ENCODE data around the gene SRBD1.

The SRBD1 gene

DNA sequence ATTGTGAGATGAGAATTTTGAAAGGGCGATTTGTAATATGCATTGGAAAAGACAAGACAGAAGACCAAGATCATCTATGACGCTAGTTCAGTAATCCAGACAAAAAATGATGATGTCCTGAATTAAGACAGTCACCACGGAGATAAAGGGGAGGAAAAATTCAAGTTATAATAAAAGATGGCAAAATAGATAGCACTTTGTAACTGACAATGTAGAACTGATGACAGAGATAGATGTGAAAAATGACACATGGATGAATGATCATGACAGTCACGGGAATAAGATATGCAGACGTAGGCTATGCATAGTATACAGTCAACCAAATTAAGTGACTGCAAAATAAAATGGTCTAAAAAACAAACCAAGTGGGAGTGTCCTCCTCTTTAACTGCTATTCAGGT is 59.2 kb downstream of the SRBD1 start:
- DNase-seq (ENCODE audit: low read depth, low spot score) = no peak

DNA sequence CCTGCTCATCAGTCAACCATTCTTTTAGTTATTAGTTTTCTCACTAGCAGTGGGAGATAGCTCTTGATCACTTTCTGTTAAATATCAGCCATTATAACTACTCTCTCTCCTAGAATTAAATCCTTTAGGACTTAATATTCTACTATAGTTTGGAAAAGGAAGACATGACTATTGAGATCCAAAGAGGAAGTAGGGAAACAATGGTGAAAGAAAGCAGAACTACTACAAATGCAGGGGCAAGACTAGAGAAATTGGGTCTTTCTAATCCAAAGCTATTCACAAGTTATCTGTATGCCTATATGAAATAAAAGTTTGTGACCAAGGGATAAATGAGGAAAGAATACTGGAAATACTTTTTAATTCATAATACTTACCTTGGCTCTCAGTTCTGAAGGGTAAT is 65.1 kb downstream of the SRBD1 start:
- no peak for DNase-seq (ENCODE audit: low read depth, low spot score)

DNA sequence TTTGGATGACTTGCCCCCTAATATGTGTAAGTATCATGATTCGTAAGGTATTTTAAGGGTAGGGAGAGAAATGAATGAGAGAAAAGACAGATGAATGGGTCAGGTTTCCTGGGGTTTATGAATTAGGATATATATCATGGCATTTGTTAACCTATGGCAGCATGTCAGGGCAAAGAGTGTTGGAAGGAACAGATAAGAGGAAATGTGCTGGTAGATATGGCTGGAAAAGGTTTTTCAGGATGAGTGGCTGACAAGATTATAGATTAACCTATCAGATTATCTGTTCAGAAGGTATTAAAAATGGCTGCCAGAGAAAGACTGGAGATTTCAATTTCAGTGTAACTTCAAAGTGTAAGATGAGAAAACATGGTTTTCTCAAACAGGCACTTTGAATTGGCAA is 67.8 kb downstream of the SRBD1 start:
- no peak for DNase-seq (ENCODE audit: low read depth, low spot score)

DNA sequence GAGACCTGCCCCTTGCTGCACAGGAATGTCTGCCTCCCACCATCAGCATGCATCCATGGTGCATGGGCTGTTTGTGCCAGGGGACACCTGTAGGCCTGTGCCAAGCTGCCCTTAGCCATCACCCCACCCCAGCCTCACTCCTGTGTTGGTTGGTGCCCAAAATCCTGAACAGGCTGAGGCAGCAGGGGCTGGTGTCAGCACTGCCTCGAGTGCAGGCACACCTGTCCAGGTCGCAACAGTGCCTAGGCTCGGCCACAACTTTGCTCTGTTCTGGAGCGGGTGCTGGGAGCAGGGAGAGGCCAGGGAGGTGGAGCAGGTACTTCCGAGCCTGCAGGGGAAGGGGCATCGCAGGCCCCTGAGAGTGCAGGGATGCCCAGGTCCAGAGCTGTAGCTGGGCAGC is 69.1 kb downstream of the SRBD1 start:
- DNase-seq (ENCODE audit: low read depth, low spot score) = no peak

DNA sequence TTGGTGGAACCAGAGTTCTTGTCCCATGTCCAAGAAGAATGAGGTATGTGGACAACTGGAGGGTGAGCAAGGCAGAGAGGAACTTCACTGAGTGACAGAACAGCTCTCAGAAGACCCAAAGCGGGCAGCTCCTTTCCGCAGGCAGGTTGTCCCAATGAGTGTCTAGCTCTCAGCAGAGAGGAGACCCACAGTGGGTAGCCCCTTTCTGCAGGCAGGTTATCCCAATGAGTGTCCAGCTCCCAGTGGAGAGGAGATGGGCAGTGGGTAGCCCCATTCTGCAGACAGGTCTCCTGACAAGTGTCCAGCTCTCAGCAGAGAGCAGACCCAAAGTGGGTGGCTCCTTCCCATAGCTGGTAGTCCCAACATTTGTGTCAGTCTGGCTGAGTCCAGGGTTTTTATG is 69.6 kb downstream of the SRBD1 start:
- no peak for DNase-seq (ENCODE audit: low read depth, low spot score)

DNA sequence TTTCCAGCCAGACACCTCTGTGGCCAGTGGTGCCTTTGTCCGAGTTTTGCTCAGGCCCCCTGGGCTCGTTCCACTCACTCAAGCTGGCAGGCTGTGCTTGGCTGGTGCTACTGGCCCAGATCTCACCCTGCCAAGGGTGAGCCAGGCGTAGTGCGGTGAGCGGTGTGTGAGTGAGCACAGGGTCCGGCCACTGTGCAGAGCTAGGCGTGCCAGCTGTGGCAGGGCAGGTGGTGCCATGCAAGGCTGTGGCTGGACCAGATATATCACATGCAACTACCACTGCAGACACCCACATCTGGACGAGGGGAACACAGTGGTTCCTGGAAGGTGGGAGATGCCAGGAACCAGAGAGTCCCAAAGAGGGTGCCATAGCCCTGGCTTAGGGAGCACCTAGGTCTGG is 70.1 kb downstream of the SRBD1 start:
- no peak for DNase-seq (ENCODE audit: low read depth, low spot score)

DNA sequence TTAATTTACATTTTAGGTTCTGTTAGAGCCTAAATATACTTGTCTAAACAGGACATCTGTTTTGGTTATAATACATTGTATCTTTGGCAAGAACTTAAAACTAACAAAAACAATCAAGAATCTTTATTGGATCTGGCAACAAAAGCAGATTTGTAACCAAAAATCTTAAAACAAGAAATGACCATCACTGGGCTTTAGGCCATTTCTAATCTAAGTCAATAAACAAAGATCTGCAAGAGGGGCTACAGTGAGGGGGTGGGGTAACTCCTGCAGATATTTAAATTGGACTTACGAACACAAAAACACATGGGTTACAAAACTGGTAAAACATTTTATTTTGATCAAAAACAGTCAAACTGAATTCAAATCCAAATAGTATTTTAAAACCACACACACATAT is 77.3 kb downstream of the SRBD1 start:
- peak; percentile 27 for DNase-seq (ENCODE audit: low read depth, low spot score)

DNA sequence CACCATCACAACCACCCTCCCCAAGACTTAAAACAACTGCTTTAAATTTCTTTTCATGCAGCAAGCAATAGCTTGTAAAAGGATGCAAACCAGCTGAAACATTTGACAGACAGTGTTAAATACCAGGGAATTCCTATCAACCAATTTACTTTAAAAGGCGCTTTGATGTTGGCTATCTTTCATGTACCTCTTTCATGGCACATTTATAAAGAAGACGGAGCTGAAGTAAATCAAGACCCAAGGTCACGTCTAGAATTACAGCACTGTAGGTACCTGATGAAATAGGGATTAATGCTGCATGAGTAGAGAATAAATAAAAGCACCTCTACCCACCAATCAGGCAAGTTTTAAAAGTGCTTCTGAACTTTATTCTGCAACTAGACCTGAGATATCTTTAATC is 78.9 kb downstream of the SRBD1 start:
- DNase-seq (ENCODE audit: low read depth, low spot score) = no peak

DNA sequence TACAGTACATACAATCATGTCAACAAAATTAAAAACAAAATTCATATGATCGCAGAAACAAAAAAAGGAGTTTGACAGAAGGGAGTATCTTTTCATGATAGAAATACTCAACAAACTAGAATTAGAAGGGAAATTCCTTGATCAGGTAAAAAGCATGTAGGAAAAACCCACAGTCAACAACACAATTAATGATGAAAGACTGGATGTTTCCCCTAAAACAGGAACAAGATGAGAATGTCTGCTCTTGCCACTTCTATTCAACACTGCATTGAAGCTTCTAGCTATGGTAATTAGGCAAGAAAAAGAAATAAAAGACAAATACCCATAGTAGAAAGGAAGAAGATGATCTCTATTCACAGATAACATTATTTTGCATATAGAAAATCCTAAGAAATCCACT is 87.1 kb downstream of the SRBD1 start:
- DNase-seq (ENCODE audit: low read depth, low spot score) = no peak

DNA sequence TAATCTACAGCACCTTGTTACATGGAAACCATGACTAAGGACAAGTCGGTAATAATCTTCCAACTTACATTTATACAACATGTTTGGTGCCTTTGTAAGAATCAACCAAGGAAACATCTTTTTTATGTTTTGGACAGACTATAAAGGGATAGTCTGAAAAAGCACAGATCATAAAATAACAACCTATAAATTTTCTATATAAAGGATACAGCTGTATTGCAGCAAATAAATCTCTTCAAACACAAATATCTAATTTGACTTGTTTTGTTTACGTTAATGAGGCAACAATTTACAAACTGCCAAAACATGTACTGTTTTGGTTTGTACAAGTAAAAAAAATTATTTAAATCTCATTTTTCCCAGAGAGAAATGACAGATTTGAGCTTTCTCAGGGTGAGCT is 92.5 kb downstream of the SRBD1 start:
- no peak for DNase-seq (ENCODE audit: low read depth, low spot score)

DNA sequence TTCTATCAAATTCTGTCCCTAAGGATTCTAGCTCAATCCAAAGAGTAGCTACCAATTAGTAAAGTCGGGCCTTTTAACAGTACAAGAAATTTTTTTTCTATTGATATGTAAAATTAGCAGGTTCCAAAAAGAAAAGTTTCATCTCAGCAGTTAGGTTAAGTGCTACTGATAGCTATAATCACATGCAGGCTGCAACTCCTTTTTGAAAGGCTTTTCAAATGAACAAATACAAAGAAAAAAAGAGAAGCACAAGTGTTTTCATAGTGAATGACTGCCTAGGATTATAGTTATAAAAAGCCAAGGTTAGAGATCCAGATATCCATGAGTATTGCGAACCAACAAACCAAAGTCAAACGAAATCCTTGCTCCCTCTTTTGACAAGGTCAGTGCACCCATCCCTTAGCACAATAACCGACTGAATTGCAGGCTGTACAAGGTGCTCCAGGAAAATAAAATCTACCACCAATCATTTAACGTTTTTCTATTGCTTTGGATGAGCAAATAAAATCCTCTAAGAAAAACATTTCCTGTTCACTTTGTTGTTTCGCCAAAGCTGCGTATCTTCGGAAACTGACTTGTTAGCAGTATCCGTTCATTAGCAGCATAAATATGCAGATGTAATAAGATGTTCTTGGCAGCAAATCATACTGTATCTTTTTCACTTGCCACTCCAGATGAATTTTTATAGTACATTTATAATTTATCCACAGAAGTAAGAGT is 100.2 kb downstream of the SRBD1 start:
- no peak for DNase-seq (ENCODE audit: low read depth, low spot score)

DNA sequence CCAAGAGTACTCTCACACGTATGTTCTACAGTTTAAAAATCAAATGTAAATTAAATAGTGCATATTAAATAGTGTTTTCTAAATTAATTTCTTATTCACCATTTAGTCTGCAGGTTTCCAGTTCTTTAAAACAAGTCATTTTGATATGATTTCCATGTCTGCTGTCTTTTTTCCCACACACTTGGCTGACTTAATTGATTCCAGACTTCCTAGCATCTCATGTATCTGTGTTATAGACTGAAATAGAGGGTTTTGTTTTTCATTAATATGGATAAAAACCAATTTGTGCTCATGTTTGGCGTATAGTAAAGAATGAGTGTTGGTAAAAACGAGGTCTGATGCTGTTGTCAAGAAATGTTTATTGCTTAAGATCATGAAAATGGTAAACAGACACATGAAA is 104.3 kb downstream of the SRBD1 start:
- DNase-seq (ENCODE audit: low read depth, low spot score) = no peak

DNA sequence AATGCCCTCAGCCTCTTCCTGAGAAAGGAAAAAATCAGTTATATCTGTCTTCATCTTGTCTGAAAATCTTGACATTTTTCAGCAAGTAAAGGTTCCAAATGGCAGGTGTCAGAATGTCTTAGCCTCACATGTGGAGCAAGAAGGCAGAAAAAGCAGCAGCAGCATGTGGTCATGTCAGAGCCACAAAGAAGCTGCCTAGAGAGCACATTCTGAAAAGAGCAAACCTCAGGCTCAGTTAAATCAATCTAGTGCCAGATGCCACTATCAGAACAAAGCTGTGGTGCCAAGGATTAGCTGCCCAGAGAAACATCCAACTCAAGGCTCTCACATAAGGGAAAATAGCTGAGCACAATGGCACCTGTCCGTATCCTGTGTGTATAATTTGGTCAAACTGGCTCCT is 105.9 kb downstream of the SRBD1 start:
- no peak for DNase-seq (ENCODE audit: low read depth, low spot score)

DNA sequence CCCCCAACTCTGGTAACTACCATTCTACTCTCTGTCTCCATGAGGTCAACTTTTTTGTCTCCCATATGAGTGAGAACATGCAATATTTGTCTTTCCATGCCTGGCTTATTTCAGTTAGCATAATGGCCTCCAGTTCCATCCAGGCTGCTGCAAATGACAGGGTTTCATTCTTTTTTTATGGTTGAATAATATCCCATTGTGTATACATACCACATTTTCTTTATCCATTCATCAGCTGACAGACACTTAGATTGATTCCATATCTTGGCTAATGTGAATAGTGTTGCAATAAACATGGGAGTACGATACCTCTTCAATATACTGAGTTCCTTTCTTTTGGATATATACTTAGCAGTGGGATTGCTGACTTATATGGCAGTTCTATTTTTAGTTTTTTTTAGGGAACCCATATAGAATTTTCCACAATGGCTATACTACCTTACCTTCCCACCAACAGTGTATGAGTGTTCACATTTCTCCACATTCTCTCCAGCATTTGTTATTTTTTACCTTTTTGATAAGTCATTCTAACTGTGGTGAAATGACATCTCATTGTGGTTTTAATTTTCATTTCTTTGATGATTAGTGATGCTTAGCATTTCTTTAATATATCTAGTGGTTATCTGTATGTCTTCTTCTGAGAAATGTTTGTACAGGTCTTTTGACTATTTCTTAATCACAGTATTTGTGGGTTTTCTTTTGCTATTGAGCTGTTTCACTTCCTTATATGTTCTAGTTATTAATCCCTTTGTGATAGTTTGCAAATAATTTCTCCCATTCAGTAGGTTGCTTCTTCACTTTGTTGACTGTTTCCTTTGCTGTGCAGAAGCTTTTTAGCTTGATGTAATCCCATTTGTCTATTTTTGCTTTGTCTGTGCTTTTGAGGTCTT is 112.2 kb downstream of the SRBD1 start:
- no peak for DNase-seq (ENCODE audit: low read depth, low spot score)

DNA sequence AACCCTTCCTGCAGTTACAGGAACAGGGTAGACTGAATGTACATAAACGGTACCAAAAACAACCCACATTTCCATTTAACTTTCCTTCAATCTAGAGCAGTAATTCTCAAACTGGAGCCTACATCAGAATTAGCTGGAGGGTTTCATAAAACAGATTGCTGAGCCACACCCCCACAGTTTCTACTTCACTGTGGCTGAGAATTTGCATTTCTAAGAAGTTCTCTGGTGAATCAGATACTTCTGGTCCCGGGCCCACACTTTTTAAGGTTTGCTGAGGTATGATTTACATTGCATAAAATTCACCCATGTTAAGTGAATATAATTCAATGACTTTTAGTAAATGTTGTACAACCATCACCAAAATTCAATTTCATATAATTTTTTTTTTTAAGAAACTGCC is 113.7 kb downstream of the SRBD1 start:
- DNase-seq (ENCODE audit: low read depth, low spot score) = no peak

DNA sequence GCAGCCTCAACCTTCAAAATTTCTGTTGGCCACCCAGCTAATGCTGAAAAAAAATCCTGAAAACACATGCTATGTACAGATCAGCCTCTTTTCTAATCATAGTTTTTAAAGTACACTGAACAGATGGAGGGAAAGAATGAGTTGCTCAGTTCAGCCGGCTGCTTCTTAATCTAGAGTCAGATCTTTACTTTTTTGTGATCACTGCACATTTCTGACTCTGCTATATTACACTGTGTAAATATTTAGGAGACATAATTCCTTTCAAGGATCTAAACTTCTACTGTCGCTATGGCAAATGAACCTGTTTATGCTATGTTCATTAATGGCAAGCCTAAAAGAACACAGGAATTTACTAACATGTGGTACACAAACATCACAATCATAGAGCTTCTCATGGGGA is 114.2 kb downstream of the SRBD1 start:
- no peak for DNase-seq (ENCODE audit: low read depth, low spot score)

DNA sequence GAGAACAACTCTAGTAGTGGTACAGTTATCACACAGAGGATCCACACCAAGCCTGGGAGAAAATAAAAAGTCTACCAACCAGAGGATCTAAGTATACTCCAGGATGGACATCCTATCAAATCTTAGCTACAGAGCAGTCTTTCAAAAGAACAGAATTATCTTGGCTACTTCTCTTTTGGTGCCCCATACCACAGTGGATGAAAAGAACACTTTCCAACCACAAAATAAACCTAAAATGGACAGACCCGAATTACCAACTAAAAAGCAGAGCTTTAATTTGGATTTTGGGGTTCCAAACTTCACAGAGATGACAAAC is 116.1 kb downstream of the SRBD1 start:
- no peak for DNase-seq (ENCODE audit: low read depth, low spot score)

DNA sequence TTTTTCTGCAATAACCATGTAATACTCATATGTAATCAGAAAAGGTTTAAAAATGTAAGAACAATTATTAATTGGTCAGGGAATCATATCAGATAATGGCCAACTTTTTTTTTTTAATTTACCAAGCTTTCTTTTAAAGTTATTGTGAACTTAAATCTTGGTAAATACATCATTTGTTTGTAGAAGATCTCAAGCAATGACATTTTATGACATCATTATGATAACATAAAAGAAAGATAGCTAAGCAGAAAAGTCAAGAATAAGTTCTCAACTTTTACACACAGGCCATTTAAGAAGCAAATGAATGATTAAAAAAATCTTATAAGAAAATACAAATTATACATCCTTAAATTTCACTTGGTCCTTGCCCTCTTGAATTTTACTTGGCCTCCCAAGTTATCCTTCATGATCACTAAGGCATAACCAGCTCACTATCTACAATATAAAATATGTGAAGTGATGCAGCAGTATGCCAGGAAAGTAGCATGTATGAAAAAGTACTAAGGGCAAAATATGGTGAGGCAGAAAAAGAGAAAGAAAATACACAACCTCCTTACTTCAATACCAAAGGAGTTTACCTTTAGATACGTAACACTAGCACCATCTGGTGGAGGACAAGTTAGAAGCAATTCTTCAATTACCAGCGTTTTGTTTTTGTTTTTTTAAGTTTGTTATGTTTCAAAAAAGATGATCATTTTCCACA is 116.6 kb downstream of the SRBD1 start:
- DNase-seq (ENCODE audit: low read depth, low spot score) = peak; percentile 40

DNA sequence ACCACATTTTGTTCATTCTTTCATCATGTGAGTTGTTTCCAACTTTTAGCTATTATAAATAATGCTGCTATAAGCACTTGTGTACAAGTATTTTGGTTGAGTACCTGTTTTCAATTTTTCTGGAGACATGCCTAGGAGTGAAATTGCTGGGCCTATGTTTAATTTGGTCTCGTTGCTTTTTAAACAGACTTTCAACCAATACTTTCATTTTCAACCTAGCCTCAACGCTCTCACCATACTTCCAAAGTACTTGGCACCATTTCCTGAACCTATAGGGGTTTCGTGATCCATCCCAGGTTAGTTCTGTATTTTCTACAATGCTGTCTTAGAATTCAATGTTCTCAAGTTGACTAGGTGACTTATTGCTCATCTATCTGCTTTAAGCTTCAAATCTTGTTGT is 126.1 kb downstream of the SRBD1 start:
- no peak for DNase-seq (ENCODE audit: low read depth, low spot score)

DNA sequence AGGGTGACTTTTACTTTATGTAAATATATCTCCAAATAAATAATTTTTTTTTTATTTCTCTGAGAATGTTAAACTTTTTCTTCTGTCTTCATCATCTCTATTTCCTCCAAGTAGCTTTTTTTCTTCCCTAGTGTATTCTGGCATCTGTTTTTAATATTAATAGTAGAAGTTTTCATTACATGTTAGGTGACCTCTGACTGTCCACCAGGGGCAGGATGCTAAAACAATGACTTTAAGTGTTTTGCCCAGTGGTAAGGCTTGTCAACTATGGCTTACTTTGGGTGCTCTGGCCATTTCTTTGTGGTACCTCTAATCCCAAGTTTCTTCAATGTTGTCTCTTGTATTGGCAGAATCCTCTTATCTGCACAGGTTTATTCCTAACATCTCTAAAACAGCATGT is 127.1 kb downstream of the SRBD1 start:
- DNase-seq (ENCODE audit: low read depth, low spot score) = no peak

DNA sequence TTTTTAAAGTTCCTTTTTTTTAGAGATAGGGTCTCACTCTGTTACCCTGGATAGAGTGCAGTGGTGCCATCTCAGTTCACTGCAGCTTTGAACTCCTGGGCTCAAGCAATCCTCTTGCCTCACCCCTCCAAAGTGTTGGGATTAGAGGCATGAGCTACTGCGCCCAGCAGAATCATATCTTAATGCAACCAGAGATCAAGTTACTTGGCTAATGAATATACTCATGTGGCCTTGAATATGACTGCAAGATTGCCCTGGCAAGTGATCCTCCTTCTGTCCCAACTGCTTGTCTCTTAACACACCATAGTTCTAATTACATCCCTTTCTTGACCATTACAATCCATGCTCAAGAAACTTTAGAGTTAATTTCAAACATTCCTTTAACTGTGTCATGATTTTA is 133.5 kb downstream of the SRBD1 start:
- DNase-seq (ENCODE audit: low read depth, low spot score) = no peak

DNA sequence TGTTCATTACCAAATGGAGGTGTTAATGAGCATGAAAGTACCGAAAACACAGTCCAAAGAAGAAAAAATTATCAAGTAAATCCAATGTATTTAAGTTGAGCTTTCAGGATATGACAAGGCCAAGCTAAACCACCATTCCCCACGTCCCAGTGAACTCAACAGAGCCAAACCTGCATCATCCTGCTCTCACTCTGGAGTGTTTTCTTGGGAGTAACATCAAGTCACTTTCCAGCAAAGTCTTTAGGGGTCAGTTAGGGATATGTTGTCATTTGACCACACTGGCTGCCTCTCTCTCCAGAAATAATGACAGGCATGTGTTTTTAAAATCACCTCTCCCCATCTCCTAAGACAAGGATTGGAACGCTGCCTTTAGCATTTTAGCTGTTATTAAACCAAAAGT is 140.5 kb downstream of the SRBD1 start:
- no peak for DNase-seq (ENCODE audit: low read depth, low spot score)

Data from brain pericyte (primary cell).